Sigmoid colon (tissue), 7 donors: ENCODE measurements around the gene CPLX1. TPM values are rescaled to one million over a fixed set of nuclear protein-coding genes. Genes with fewer than 3 reads are reported as not detected.

ENCODE experiments used
- DNase-seq: peaks from one replicate; pipeline ENCODE4 v3.0.0-alpha.2; 2019
- H3K27ac ChIP-seq, 4 donors: fragments of 200-600 bp; sonication (generic); one replicate each; pipeline ENCODE4 v1.5.1; 2016 to 2019; ENCODE audit warnings: mild to moderate bottlenecking in 1 of 4
- H3K27me3 ChIP-seq, 3 donors: fragments of 200-600 bp; sonication (generic); one replicate each; pipeline ENCODE4 v1.5.1; 2019; ENCODE audit warnings: mild to moderate bottlenecking in 1 of 3
- H3K36me3 ChIP-seq, 4 donors: fragments of 200-600 bp; sonication (generic); one replicate each; pipeline ENCODE4 v1.5.1; 2016 to 2019
- H3K4me1 ChIP-seq, 4 donors: fragments of 200-600 bp; sonication (generic); one replicate each; pipeline ENCODE4 v1.5.1; 2017 to 2019
- H3K4me3 ChIP-seq, 4 donors: fragments of 200-600 bp; sonication (generic); one replicate each; pipeline ENCODE4 v1.5.1; 2017 to 2019; ENCODE audit warnings: mild to moderate bottlenecking in 2 of 4, moderate library complexity in 1 of 4
- H3K9me3 ChIP-seq, 4 donors: fragments of 200-600 bp in 3 of 4; sonication (generic) in 3 of 4; one replicate each; pipeline versions ENCODE4 v1.5.1 to v1.6.1; 2013 to 2019
- EP300 ChIP-seq, 4 donors: sonication (generic); formaldehyde crosslinking; IDR thresholded peaks; one replicate each; pipeline ENCODE4 v1.6.1; 2017; ENCODE audit warnings: antibody characterized with exemption in 4 of 4
- POLR2A ChIP-seq, 2 donors: fragments of 450-650 bp; IDR thresholded peaks; one replicate each; pipeline ENCODE4 v1.6.1; 2016; ENCODE audit warnings: antibody characterized with exemption in 2 of 2, mild to moderate bottlenecking in 2 of 2, moderate library complexity in 2 of 2
- POLR2AphosphoS5 ChIP-seq, 4 donors: sonication (generic); formaldehyde crosslinking; IDR thresholded peaks; one replicate each; pipeline ENCODE4 v1.6.1; 2017; ENCODE audit warnings: antibody characterized with exemption in 4 of 4
- WGBS, 2 donors: extraction: QIAGEN DNeasy Blood & Tissue Kit; methylation state at CpG; one replicate each; pipeline ENCODE4 v1.1.7; 2013; 5-methylcytosine and 5-hydroxymethylcytosine counted together
- intact Hi-C: fragments of 100-400 bp; cut with DNase I; formaldehyde crosslinking; loops from one replicate; pipeline ENCODE4 v1.15.1; 2023
- polyA plus RNA-seq, 3 donors: library from polyadenylated mRNA; stranded (reverse); fragments of 200-250 nt; gene quantifications; one replicate each; pipeline ENCODE4 v1.2.3, GENCODE V29; 2013
- total RNA-seq, 4 donors: library from RNA; depleted of rRNA; stranded (reverse); fragments of >200 nt; gene quantifications; one replicate each; pipeline ENCODE4 v1.1.0, GENCODE V29; 2016
- TF ChIP-seq, protein P1 (sequence below), 4 experiments: fragments of 450-650 bp in 3 of 4; fragments of 200-600 bp in 1 of 4; IDR thresholded peaks; one replicate each; pipeline ENCODE4 v1.5.1; 2016 to 2019; ENCODE audit warnings: antibody characterized with exemption in 4 of 4, mild to moderate bottlenecking in 3 of 4, moderate library complexity in 2 of 4
- donor health status: healthy with polysubstance abuse.
- donor health status: Bipolar disorder and iron deficiency.
- donor health status: healthy.

The CPLX1 gene
- total and polyA plus RNA-seq, 7 donors: 0.23 to 3.0 (median 0.49) TPM

DNA sequence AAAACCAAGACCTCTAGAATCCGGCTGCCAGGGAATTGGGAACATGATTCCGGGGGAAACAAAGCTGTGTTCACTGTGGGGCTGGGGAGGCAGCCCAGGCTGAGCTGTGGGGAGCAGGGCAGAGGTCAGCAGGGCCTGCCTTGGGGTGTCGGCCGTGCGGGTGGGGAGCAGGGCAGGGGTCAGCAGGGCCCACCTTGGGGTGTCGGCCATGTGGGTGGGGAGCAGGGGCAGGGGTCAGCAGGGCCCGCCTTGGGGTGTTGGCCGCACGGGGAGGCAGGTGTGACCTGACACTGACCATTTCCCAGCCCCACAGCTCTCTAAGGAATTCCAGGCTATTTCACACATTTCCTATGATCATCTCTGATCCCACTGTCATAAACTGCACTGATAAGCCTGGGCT is 45.6 kb upstream of the CPLX1 start:
- DNase-seq: no peak
- TF ChIP-seq, protein P1, sequence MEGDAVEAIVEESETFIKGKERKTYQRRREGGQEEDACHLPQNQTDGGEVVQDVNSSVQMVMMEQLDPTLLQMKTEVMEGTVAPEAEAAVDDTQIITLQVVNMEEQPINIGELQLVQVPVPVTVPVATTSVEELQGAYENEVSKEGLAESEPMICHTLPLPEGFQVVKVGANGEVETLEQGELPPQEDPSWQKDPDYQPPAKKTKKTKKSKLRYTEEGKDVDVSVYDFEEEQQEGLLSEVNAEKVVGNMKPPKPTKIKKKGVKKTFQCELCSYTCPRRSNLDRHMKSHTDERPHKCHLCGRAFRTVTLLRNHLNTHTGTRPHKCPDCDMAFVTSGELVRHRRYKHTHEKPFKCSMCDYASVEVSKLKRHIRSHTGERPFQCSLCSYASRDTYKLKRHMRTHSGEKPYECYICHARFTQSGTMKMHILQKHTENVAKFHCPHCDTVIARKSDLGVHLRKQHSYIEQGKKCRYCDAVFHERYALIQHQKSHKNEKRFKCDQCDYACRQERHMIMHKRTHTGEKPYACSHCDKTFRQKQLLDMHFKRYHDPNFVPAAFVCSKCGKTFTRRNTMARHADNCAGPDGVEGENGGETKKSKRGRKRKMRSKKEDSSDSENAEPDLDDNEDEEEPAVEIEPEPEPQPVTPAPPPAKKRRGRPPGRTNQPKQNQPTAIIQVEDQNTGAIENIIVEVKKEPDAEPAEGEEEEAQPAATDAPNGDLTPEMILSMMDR (IDR thresholded peaks at IDR 0.05): no peak
- TF ChIP-seq POLR2A (IDR thresholded peaks at IDR 0.05) (no peak), EP300 (IDR thresholded peaks at IDR 0.05) (no peak), POLR2AphosphoS5 (IDR thresholded peaks at IDR 0.05) (no peak)
- Histone ChIP-seq H3K27ac (no peak overlapping the region), H3K9me3 (no peaks in the 10 kb centered on the region), H3K4me1 (no peaks in the 10 kb centered on the region), H3K27me3 (no peaks in the 10 kb centered on the region), H3K4me3 (no peak overlapping the region), H3K36me3 (peaks cover 17 to 91% (median 54%) of the 10 kb centered on the region in 4 donors)
- intact Hi-C loops: no loop called here
- 79 to 90% methylated on average over 9 of the region's 9 CpGs for WGBS, 2 donors

DNA sequence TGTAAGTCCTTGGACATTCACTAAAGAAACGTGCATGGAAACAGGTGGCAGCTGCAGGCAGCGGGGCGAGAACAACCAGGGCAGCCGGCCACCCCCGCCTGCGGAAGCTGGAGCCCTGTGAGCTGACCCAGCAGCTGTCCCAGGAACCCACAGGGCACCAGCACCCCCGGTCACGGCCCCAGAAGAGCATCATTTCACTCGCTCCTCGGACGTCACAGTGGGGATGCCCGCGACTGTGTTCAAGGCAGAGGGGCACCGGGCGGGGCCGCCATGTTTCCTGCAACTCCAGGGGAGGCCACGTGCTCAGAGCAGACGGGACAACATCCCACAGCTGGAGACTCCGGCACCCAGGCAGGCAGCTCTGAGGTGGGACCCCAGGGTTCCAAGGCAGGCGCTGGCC is 45.0 kb upstream of the CPLX1 start:
- Histone ChIP-seq H3K4me1 (no peaks in the 10 kb centered on the region), H3K9me3 (no peaks in the 10 kb centered on the region), H3K36me3 (peaks cover 20 to 91% (median 54%) of the 10 kb centered on the region in 4 donors), H3K27me3 (no peaks in the 10 kb centered on the region), H3K27ac (no peak overlapping the region), H3K4me3 (no peak overlapping the region)
- no peak for DNase-seq
- 95 to 96% methylated on average over 20 of the region's 20 CpGs for WGBS, 2 donors
- TF ChIP-seq, protein P1 (IDR thresholded peaks at IDR 0.05): no peak
- no peak for TF ChIP-seq POLR2AphosphoS5 (IDR thresholded peaks at IDR 0.05)
- no peak for TF ChIP-seq EP300 (IDR thresholded peaks at IDR 0.05)
- no peak for TF ChIP-seq POLR2A (IDR thresholded peaks at IDR 0.05)
- intact Hi-C loops: no loop called here

DNA sequence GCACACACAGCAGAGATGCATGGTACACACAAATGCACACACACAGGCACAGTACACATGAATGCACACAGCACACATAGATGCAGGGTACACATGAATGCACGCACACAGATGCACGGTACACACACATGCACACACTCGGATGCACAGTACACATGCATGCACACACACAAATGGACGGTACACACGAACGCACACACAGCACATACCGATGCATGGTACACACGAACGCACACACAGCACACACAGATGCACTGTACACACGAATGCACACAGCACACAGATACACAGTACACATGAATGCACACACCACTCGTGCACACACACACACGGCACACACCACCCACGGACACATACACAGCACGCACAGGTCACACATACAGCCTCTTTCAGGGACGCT is 43.8 kb upstream of the CPLX1 start:
- H3K4me1 ChIP-seq: no peaks in the 10 kb centered on the region
- intact Hi-C loops: no loop called here
- H3K36me3 ChIP-seq: peaks cover 27 to 91% (median 57%) of the 10 kb centered on the region in 4 donors
- no peaks in the 10 kb centered on the region for H3K9me3 ChIP-seq
- no peak overlapping the region for H3K4me3 ChIP-seq
- no peaks in the 10 kb centered on the region for H3K27me3 ChIP-seq
- 98% methylated on average over 15 of the region's 15 CpGs for WGBS, 2 donors
- no peak for TF ChIP-seq POLR2A (IDR thresholded peaks at IDR 0.05)
- no peak overlapping the region for H3K27ac ChIP-seq
- DNase-seq: no peak

DNA sequence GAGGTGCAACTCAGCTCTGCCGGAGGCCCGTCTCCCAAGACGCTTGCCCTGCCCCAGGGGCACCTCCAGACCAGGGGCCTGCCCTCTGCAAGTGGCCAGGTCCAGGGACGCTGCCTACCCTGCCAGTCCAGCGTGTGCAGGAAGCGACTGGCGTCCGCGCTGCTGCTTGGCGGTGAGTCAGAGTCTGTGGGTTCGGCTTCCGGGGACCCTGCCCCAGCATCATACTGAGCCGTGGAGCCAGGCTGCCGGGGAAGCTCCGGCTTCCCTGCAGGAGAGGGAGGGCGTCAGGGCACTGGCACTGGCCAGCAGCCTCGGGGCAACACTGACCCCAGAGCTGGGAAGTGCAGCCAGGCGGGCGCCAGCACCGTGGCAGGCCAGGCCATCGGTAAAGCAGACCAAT is 42.5 kb upstream of the CPLX1 start:
- no peaks in the 10 kb centered on the region for H3K4me1 ChIP-seq
- H3K4me3 ChIP-seq: no peak overlapping the region
- DNase-seq: no peak
- no peaks in the 10 kb centered on the region for H3K9me3 ChIP-seq
- intact Hi-C loops: no loop called here
- TF ChIP-seq, protein P1 (IDR thresholded peaks at IDR 0.05): no peak
- no peak for TF ChIP-seq POLR2AphosphoS5 (IDR thresholded peaks at IDR 0.05)
- no peak for TF ChIP-seq EP300 (IDR thresholded peaks at IDR 0.05)
- no peak for TF ChIP-seq POLR2A (IDR thresholded peaks at IDR 0.05)
- H3K27ac ChIP-seq: no peak overlapping the region
- H3K36me3 ChIP-seq: peaks cover 32 to 91% (median 64%) of the 10 kb centered on the region in 4 donors
- H3K27me3 ChIP-seq: no peaks in the 10 kb centered on the region
- 97 to 98% methylated on average over 21 of the region's 21 CpGs for WGBS, 2 donors

DNA sequence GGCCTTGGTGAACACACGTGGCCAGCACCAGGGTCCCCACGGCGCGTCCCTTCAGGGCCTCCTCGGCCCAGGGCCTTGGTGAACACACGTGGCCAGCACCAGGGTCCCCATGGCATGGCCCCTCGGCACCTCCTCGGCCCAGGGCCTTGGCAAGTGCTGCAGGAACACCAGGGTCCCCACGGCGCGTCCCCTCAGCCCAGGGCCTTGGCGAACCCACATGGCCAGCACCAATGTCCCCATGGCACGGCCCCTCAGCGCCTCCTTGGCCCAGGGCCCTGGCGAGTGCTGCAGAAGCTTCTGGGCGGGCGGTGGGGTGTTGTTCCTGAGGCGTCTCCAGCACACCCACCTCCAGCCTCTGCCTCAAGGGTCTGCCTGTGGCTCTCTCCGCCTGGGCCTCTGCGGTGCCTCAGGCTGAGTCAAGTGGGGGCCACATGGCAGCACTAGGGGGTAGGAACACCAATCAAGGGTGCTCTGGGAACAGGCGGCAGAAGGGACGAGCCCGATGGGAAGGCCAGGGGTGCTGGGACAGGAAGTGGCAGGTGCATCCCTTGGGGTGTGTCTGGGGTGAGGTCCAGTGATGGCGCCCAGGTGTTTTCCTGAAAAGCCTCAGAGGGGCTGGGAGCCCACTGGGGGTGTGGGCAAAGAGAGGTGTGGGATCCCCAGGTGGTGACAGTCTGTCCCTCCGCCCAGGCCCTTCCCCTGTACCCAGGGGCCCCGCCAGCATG is 41.8 kb upstream of the CPLX1 start:
- Histone ChIP-seq H3K9me3 (no peaks in the 10 kb centered on the region), H3K27ac (no peak overlapping the region), H3K36me3 (peaks cover 32 to 93% (median 68%) of the 10 kb centered on the region in 4 donors), H3K4me3 (no peak overlapping the region), H3K4me1 (no peaks in the 10 kb centered on the region), H3K27me3 (no peaks in the 10 kb centered on the region)
- no peak for TF ChIP-seq EP300 (IDR thresholded peaks at IDR 0.05)
- TF ChIP-seq, protein P1 (IDR thresholded peaks at IDR 0.05): no peak
- no peak for TF ChIP-seq POLR2A (IDR thresholded peaks at IDR 0.05)
- TF ChIP-seq POLR2AphosphoS5 (IDR thresholded peaks at IDR 0.05): no peak
- no peak for DNase-seq
- 89 to 93% methylated on average over 26 of the region's 26 CpGs for WGBS, 2 donors
- intact Hi-C loops: no loop called here
